ENCODE results near the gene HBG2.

- no peak for TF ChIP-seq FOXM1 (IDR thresholded peaks at IDR 0.05; ENCODE audit: borderline replicate concordance, low read depth)
- TF ChIP-seq ZBTB7A (IDR thresholded peaks at IDR 0.05; ENCODE audit: low read depth): no peak
- no peak for TF ChIP-seq TAF1 (IDR thresholded peaks at IDR 0.05; ENCODE audit: low read depth)
- TF ChIP-seq REST (IDR thresholded peaks at IDR 0.05; ENCODE audit: low read depth): no peak
- no peak for TF ChIP-seq USF1 (IDR thresholded peaks at IDR 0.05)
- TF ChIP-seq EGR1 (IDR thresholded peaks at IDR 0.05): no peak
- no peak for TF ChIP-seq YY1 (IDR thresholded peaks at IDR 0.05; ENCODE audit: low read depth)
- TF ChIP-seq CREB1 (IDR thresholded peaks at IDR 0.05; ENCODE audit: low read depth): no peak
- no peak for TF ChIP-seq CEBPB (IDR thresholded peaks at IDR 0.05)
- no peak for TF ChIP-seq MAX (IDR thresholded peaks at IDR 0.05)
- no peak for TF ChIP-seq RAD21 (IDR thresholded peaks at IDR 0.05; ENCODE audit: low read depth)
- no peak for TF ChIP-seq TEAD4 (IDR thresholded peaks at IDR 0.05)
- no peak for TF ChIP-seq EP300 (IDR thresholded peaks at IDR 0.05; ENCODE audit: borderline replicate concordance)
These were observed 43.9 kb upstream of the HBG2 start for GRCh38 chr11:5298451-5298850.

All from Ishikawa (cell line).